WTC11 (cell line): ENCODE data around the gene LTBP1. TPM values are rescaled to one million over a fixed set of nuclear protein-coding genes. Genes with fewer than 3 reads are reported as not detected.
A peak's percentile ranks its signal among the peaks of the same experiment; 100 is the strongest.

Experiments used
- ATAC-seq: fragments of 200-7000 bp; cut with Tn5 transposase; 2 replicates; pipeline ENCODE4 v1.10.0; 2021; ENCODE audit warnings: mild to moderate bottlenecking, moderate library complexity
- CTCF ChIA-PET: fragments of 300-600 bp; sonication (Branson Sonifier 250); formaldehyde crosslinking; loops from one replicate; lab custom pipeline; 2021; ENCODE audit warnings: antibody characterized with exemption; lab: Charles Lee
- POLR2A ChIA-PET: fragments of 350-600 bp; sonication (Branson Sonifier 250); formaldehyde crosslinking; loops from one replicate; lab custom pipeline; 2021; ENCODE audit warnings: antibody characterized with exemption; lab: Charles Lee
- DNase-seq: peaks from one replicate; pipeline ENCODE4 v3.0.0; 2021; ENCODE audit warnings: low spot score
- H3K27ac Mint-ChIP-seq: 2 replicates; pipeline ENCODE4 v1.8.0; 2021; ENCODE audit warnings: mixed read lengths
- H3K27me3 Mint-ChIP-seq: 2 replicates; pipeline ENCODE4 v1.8.0; 2021; ENCODE audit warnings: low read depth, mild to moderate bottlenecking, moderate library complexity, mixed read lengths
- H3K36me3 Mint-ChIP-seq: 2 replicates; pipeline ENCODE4 v1.8.0; 2021; ENCODE audit warnings: mixed read lengths
- H3K4me1 Mint-ChIP-seq: 2 replicates; pipeline ENCODE4 v1.8.0; 2022; ENCODE audit warnings: mixed read lengths
- H3K4me3 Mint-ChIP-seq: 2 replicates; pipeline ENCODE4 v1.8.0; 2021; ENCODE audit warnings: mild to moderate bottlenecking, moderate library complexity, mixed read lengths
- H3K9me3 Mint-ChIP-seq: 2 replicates; pipeline ENCODE4 v1.8.0; 2021; ENCODE audit warnings: mixed read lengths
- ATF1 ChIP-seq: sonication (generic); formaldehyde crosslinking; IDR thresholded peaks from 2 replicates; pipeline ENCODE4 v1.8.1; 2023; ENCODE audit warnings: mild to moderate bottlenecking, moderate library complexity, missing genetic modification reagents
- ATF2 ChIP-seq: sonication (generic); formaldehyde crosslinking; IDR thresholded peaks from 2 replicates; pipeline ENCODE4 v1.8.1; 2022; ENCODE audit warnings: low read depth, missing genetic modification reagents, borderline replicate concordance
- EMX1 ChIP-seq: fragments of 250-450 bp; sonication (Bioruptor Pico); IDR thresholded peaks from 2 replicates; pipeline ENCODE4 v1.8.0; 2021; ENCODE audit warnings: mild to moderate bottlenecking
- GABPB1 ChIP-seq: sonication (generic); formaldehyde crosslinking; IDR thresholded peaks from 2 replicates; pipeline ENCODE4 v1.8.1; 2023; ENCODE audit warnings: mild to moderate bottlenecking, missing genetic modification reagents
- GRHL2 ChIP-seq: fragments of 250-450 bp; sonication (Bioruptor Pico); IDR thresholded peaks from 2 replicates; pipeline ENCODE4 v1.8.0; 2022; ENCODE audit warnings: mild to moderate bottlenecking, moderate library complexity; ENCODE audit not compliant: insufficient replicate concordance, severe bottlenecking
- NR3C1 ChIP-seq: sonication (generic); formaldehyde crosslinking; conservative IDR thresholded peaks from 2 replicates; pipeline ENCODE4 v1.8.1; 2023; ENCODE audit warnings: low read depth, mild to moderate bottlenecking, missing genetic modification reagents
- TP53 ChIP-seq: sonication (generic); formaldehyde crosslinking; IDR thresholded peaks from 2 replicates; pipeline ENCODE4 v1.8.1; 2023; ENCODE audit warnings: mild to moderate bottlenecking, missing genetic modification reagents
- ZBTB21 ChIP-seq: sonication (generic); formaldehyde crosslinking; IDR thresholded peaks from 2 replicates; pipeline ENCODE4 v1.8.1; 2023; ENCODE audit warnings: mild to moderate bottlenecking, missing genetic modification reagents, borderline replicate concordance
- ZNF138 ChIP-seq: sonication (generic); formaldehyde crosslinking; conservative IDR thresholded peaks from 2 replicates; pipeline ENCODE4 v1.8.1; 2022; ENCODE audit warnings: mild to moderate bottlenecking, moderate library complexity, missing genetic modification reagents
- ZNF232 ChIP-seq: sonication (generic); formaldehyde crosslinking; IDR thresholded peaks from 2 replicates; pipeline ENCODE4 v1.8.0; 2022; ENCODE audit warnings: mild to moderate bottlenecking, missing genetic modification reagents
- ZNF425 ChIP-seq: fragments of 250-450 bp; sonication (Bioruptor Pico); conservative IDR thresholded peaks from 2 replicates; pipeline ENCODE4 v1.9.0; 2021; ENCODE audit warnings: mild to moderate bottlenecking
- ZNF512 ChIP-seq: sonication (generic); formaldehyde crosslinking; IDR thresholded peaks from 2 replicates; pipeline ENCODE4 v1.8.1; 2022; ENCODE audit warnings: missing genetic modification reagents, borderline replicate concordance
- total RNA-seq: library from RNA; stranded (reverse); gene quantifications from 3 replicates; pipeline ENCODE4 v1.2.3, GENCODE V29; 2021
- TF ChIP-seq, protein P1 (sequence below): fragments of 250-450 bp; sonication (Bioruptor Pico); IDR thresholded peaks from 2 replicates; pipeline ENCODE4 v1.9.0; 2021; ENCODE audit warnings: mild to moderate bottlenecking, borderline replicate concordance
- TF ChIP-seq, protein P2 (sequence below): sonication (generic); formaldehyde crosslinking; IDR thresholded peaks from 2 replicates; pipeline ENCODE4 v1.8.1; 2022; ENCODE audit warnings: mild to moderate bottlenecking, moderate library complexity, missing genetic modification reagents
- TF ChIP-seq, protein P3 (sequence below): fragments of 250-450 bp; sonication (Bioruptor Pico); IDR thresholded peaks from 2 replicates; pipeline ENCODE4 v1.9.0; 2021; ENCODE audit warnings: mild to moderate bottlenecking
- TF ChIP-seq, protein P4 (sequence below): fragments of 200-600 bp; IDR thresholded peaks from 2 replicates; pipeline ENCODE4 v1.8.0; 2022; ENCODE audit warnings: antibody characterized with exemption
- TF ChIP-seq, protein P5 (sequence below): fragments of 250-450 bp; sonication (Bioruptor Pico); IDR thresholded peaks from 2 replicates; pipeline ENCODE4 v1.9.0; 2021; ENCODE audit warnings: moderate library complexity, mild to moderate bottlenecking, inconsistent platforms, borderline replicate concordance

The LTBP1 gene
- total RNA-seq, 1 experiment from 2014 or later: 33.6 TPM

GRCh38 chr2:33219850-33220275, 273.1 kb downstream of the LTBP1 start:
- Mint-ChIP-seq H3K36me3 (no peaks in the 10 kb centered on the region), H3K4me3 (no peak overlapping the region), H3K4me1 (peaks cover 29% of the 10 kb centered on the region), H3K9me3 (no peaks in the 10 kb centered on the region; the same call in 1 of the 2 replicates), H3K27ac (peak overlapping the region; percentile 52), H3K27me3 (no peaks in the 10 kb centered on the region)
- DNase-seq: no peak
- POLR2A ChIA-PET: no interaction called here
- ATAC-seq: no peak
- no peak for TF ChIP-seq GABPB1 (CRISPR knock-in tag)
- no peak for TF ChIP-seq GRHL2 (CRISPR knock-in tag)
- TF ChIP-seq, protein P1, sequence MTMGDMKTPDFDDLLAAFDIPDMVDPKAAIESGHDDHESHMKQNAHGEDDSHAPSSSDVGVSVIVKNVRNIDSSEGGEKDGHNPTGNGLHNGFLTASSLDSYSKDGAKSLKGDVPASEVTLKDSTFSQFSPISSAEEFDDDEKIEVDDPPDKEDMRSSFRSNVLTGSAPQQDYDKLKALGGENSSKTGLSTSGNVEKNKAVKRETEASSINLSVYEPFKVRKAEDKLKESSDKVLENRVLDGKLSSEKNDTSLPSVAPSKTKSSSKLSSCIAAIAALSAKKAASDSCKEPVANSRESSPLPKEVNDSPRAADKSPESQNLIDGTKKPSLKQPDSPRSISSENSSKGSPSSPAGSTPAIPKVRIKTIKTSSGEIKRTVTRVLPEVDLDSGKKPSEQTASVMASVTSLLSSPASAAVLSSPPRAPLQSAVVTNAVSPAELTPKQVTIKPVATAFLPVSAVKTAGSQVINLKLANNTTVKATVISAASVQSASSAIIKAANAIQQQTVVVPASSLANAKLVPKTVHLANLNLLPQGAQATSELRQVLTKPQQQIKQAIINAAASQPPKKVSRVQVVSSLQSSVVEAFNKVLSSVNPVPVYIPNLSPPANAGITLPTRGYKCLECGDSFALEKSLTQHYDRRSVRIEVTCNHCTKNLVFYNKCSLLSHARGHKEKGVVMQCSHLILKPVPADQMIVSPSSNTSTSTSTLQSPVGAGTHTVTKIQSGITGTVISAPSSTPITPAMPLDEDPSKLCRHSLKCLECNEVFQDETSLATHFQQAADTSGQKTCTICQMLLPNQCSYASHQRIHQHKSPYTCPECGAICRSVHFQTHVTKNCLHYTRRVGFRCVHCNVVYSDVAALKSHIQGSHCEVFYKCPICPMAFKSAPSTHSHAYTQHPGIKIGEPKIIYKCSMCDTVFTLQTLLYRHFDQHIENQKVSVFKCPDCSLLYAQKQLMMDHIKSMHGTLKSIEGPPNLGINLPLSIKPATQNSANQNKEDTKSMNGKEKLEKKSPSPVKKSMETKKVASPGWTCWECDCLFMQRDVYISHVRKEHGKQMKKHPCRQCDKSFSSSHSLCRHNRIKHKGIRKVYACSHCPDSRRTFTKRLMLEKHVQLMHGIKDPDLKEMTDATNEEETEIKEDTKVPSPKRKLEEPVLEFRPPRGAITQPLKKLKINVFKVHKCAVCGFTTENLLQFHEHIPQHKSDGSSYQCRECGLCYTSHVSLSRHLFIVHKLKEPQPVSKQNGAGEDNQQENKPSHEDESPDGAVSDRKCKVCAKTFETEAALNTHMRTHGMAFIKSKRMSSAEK (CRISPR knock-in tag): no peak
- TF ChIP-seq ATF1: no peak
- TF ChIP-seq, protein P2, sequence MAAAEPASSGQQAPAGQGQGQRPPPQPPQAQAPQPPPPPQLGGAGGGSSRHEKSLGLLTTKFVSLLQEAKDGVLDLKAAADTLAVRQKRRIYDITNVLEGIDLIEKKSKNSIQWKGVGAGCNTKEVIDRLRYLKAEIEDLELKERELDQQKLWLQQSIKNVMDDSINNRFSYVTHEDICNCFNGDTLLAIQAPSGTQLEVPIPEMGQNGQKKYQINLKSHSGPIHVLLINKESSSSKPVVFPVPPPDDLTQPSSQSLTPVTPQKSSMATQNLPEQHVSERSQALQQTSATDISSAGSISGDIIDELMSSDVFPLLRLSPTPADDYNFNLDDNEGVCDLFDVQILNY (CRISPR knock-in tag): no peak
- no peak for TF ChIP-seq ZBTB21 (CRISPR knock-in tag)
- no peak for TF ChIP-seq ZNF512 (CRISPR knock-in tag)
- TF ChIP-seq TP53: no peak
- TF ChIP-seq ATF2 (CRISPR knock-in tag): no peak
- no peak for TF ChIP-seq EMX1 (CRISPR knock-in tag)
- TF ChIP-seq ZNF232 (CRISPR knock-in tag): no peak
- no peak for TF ChIP-seq ZNF425 (CRISPR knock-in tag)
- no peak for TF ChIP-seq ZNF138 (CRISPR knock-in tag)
- TF ChIP-seq, protein P3, sequence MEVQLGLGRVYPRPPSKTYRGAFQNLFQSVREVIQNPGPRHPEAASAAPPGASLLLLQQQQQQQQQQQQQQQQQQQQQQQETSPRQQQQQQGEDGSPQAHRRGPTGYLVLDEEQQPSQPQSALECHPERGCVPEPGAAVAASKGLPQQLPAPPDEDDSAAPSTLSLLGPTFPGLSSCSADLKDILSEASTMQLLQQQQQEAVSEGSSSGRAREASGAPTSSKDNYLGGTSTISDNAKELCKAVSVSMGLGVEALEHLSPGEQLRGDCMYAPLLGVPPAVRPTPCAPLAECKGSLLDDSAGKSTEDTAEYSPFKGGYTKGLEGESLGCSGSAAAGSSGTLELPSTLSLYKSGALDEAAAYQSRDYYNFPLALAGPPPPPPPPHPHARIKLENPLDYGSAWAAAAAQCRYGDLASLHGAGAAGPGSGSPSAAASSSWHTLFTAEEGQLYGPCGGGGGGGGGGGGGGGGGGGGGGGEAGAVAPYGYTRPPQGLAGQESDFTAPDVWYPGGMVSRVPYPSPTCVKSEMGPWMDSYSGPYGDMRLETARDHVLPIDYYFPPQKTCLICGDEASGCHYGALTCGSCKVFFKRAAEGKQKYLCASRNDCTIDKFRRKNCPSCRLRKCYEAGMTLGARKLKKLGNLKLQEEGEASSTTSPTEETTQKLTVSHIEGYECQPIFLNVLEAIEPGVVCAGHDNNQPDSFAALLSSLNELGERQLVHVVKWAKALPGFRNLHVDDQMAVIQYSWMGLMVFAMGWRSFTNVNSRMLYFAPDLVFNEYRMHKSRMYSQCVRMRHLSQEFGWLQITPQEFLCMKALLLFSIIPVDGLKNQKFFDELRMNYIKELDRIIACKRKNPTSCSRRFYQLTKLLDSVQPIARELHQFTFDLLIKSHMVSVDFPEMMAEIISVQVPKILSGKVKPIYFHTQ (CRISPR knock-in tag): no peak
- TF ChIP-seq, protein P4, sequence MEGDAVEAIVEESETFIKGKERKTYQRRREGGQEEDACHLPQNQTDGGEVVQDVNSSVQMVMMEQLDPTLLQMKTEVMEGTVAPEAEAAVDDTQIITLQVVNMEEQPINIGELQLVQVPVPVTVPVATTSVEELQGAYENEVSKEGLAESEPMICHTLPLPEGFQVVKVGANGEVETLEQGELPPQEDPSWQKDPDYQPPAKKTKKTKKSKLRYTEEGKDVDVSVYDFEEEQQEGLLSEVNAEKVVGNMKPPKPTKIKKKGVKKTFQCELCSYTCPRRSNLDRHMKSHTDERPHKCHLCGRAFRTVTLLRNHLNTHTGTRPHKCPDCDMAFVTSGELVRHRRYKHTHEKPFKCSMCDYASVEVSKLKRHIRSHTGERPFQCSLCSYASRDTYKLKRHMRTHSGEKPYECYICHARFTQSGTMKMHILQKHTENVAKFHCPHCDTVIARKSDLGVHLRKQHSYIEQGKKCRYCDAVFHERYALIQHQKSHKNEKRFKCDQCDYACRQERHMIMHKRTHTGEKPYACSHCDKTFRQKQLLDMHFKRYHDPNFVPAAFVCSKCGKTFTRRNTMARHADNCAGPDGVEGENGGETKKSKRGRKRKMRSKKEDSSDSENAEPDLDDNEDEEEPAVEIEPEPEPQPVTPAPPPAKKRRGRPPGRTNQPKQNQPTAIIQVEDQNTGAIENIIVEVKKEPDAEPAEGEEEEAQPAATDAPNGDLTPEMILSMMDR: no peak
- TF ChIP-seq, protein P5, sequence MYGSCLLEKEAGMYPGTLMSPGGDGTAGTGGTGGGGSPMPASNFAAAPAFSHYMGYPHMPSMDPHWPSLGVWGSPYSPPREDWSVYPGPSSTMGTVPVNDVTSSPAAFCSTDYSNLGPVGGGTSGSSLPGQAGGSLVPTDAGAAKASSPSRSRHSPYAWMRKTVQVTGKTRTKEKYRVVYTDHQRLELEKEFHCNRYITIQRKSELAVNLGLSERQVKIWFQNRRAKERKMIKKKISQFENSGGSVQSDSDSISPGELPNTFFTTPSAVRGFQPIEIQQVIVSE: no peak
- no peak for TF ChIP-seq NR3C1 (CRISPR knock-in tag)
- CTCF ChIA-PET: no interaction called here
